Measurements from ENCODE around the gene FNDC3B. TPM values are rescaled to one million over a fixed set of nuclear protein-coding genes. Genes with fewer than 3 reads are reported as not detected.

The FNDC3B gene
- total RNA-seq, 4 donors from 2014 or later: 59.8 to 72.6 (median 65.6) TPM

GRCh38 chr3:172179680-172180399, 140.5 kb downstream of the FNDC3B start:
- TF ChIP-seq POLR2A (IDR thresholded peaks at IDR 0.05; ENCODE audit: low read depth): no peak
- no peak for TF ChIP-seq EP300 (IDR thresholded peaks at IDR 0.05)
- peak in 1 of 2 donors; percentile 26 for TF ChIP-seq POLR2AphosphoS5 (IDR thresholded peaks at IDR 0.05)
- no peak for TF ChIP-seq CTCF (IDR thresholded peaks at IDR 0.05)
- DNase-seq (ENCODE audit: extremely low spot score): no peak
- Histone ChIP-seq H3K9me3 (no peaks in the 10 kb centered on the region), H3K4me1 (peaks cover 63 to 85% (median 77%) of the 10 kb centered on the region in 4 donors), H3K36me3 (no peaks in the 10 kb centered on the region), H3K27ac (replicated peaks in 1 of 4) (no peak overlapping the region), H3K4me3 (no peak overlapping the region), H3K27me3 (no peaks in the 10 kb centered on the region)
- WGBS: 73% methylated on average over 5 of the region's 5 CpGs
- intact Hi-C loops (cut with DNase I): no loop called here

GRCh38 chr3:172180473-172180872, 141.1 kb downstream of the FNDC3B start:
- Histone ChIP-seq H3K27me3 (no peaks in the 10 kb centered on the region), H3K36me3 (no peaks in the 10 kb centered on the region), H3K27ac (replicated peaks in 1 of 4) (no peak overlapping the region), H3K9me3 (no peaks in the 10 kb centered on the region), H3K4me3 (no peak overlapping the region), H3K4me1 (peaks cover 58 to 80% (median 77%) of the 10 kb centered on the region in 4 donors)
- WGBS: 95% methylated on average over 2 of the region's 2 CpGs
- DNase-seq (ENCODE audit: extremely low spot score): no peak
- intact Hi-C loops (cut with DNase I): no loop called here
- no peak for TF ChIP-seq EP300 (IDR thresholded peaks at IDR 0.05)
- no peak for TF ChIP-seq CTCF (IDR thresholded peaks at IDR 0.05)
- TF ChIP-seq POLR2AphosphoS5 (IDR thresholded peaks at IDR 0.05): no peak
- TF ChIP-seq POLR2A (IDR thresholded peaks at IDR 0.05; ENCODE audit: low read depth): no peak

- Histone ChIP-seq H3K27me3 (no peaks in the 10 kb centered on the region), H3K4me1 (peaks cover 42 to 64% (median 61%) of the 10 kb centered on the region in 4 donors), H3K36me3 (no peaks in the 10 kb centered on the region), H3K4me3 (no peak overlapping the region), H3K9me3 (no peaks in the 10 kb centered on the region), H3K27ac (replicated peaks in 1 of 4) (no peak overlapping the region)
- no peak for TF ChIP-seq CTCF (IDR thresholded peaks at IDR 0.05)
- TF ChIP-seq POLR2A (IDR thresholded peaks at IDR 0.05; ENCODE audit: low read depth): no peak
- no peak for TF ChIP-seq POLR2AphosphoS5 (IDR thresholded peaks at IDR 0.05)
- TF ChIP-seq EP300 (IDR thresholded peaks at IDR 0.05): no peak
- DNase-seq (ENCODE audit: extremely low spot score): no peak
- intact Hi-C loops (cut with DNase I): no loop called here
- WGBS: 69% methylated on average over 6 of the region's 6 CpGs
Observed at GRCh38 chr3:172181932-172182586, 142.7 kb downstream of the FNDC3B start.

GRCh38 chr3:172182797-172183196, 143.4 kb downstream of the FNDC3B start:
- intact Hi-C loops (cut with DNase I): no loop called here
- WGBS: 35% methylated on average over 2 of the region's 2 CpGs
- Histone ChIP-seq H3K9me3 (no peaks in the 10 kb centered on the region), H3K4me3 (no peak overlapping the region), H3K4me1 (peaks cover 39 to 59% (median 55%) of the 10 kb centered on the region in 4 donors), H3K36me3 (no peaks in the 10 kb centered on the region), H3K27ac (replicated peaks in 1 of 4) (no peak overlapping the region), H3K27me3 (no peaks in the 10 kb centered on the region)
- no peak for DNase-seq (ENCODE audit: extremely low spot score)
- no peak for TF ChIP-seq POLR2A (IDR thresholded peaks at IDR 0.05; ENCODE audit: low read depth)
- TF ChIP-seq CTCF (IDR thresholded peaks at IDR 0.05): no peak
- TF ChIP-seq POLR2AphosphoS5 (IDR thresholded peaks at IDR 0.05): no peak
- no peak for TF ChIP-seq EP300 (IDR thresholded peaks at IDR 0.05)

Data from esophagus muscularis mucosa (tissue), 4 donors.